ENCODE data around the gene FBN1.
A peak's percentile ranks its signal among the peaks of the same experiment; 100 is the strongest.

The FBN1 gene

GRCh38 chr15:48617619-48618018 is 27.9 kb downstream of the FBN1 start:
- Histone ChIP-seq H3K27me3 (ENCODE audit: control insufficient read depth, insufficient read depth, low read length) (no peaks in the 10 kb centered on the region), H3K9me3 (replicated peaks; ENCODE audit: low read length) (no peaks in the 10 kb centered on the region), H3K4me1 (ENCODE audit: control insufficient read depth, insufficient read depth, low read length) (peaks cover 20% of the 10 kb centered on the region), H3K4me2 (ENCODE audit: low read length) (peak overlapping the region; percentile 8), H3K36me3 (ENCODE audit: insufficient read depth, low read length) (peaks cover 38% of the 10 kb centered on the region), H3K4me3 (ENCODE audit: low read length) (no peak overlapping the region), H3K9ac (ENCODE audit: low read depth, low read length) (no peak overlapping the region)

GRCh38 chr15:48616216-48616615 is 29.3 kb downstream of the FBN1 start:
- Histone ChIP-seq H3K27me3 (ENCODE audit: control insufficient read depth, insufficient read depth, low read length) (no peaks in the 10 kb centered on the region), H3K9ac (ENCODE audit: low read depth, low read length) (no peak overlapping the region), H3K9me3 (replicated peaks; ENCODE audit: low read length) (no peaks in the 10 kb centered on the region)

GRCh38 chr15:48614051-48614450 is 31.5 kb downstream of the FBN1 start:
- H3K36me3 ChIP-seq (ENCODE audit: insufficient read depth, low read length): peaks cover 56% of the 10 kb centered on the region
- no peaks in the 10 kb centered on the region for H3K9me3 ChIP-seq (replicated peaks; ENCODE audit: low read length)
- no peak overlapping the region for H3K4me3 ChIP-seq (ENCODE audit: low read length)
- no peaks in the 10 kb centered on the region for H3K27me3 ChIP-seq (ENCODE audit: control insufficient read depth, insufficient read depth, low read length)
- no peak overlapping the region for H3K9ac ChIP-seq (ENCODE audit: low read depth, low read length)
- H3K4me1 ChIP-seq (ENCODE audit: control insufficient read depth, insufficient read depth, low read length): peaks cover 16% of the 10 kb centered on the region
- H3K4me2 ChIP-seq (ENCODE audit: low read length): no peak overlapping the region

More at GRCh38 chr15:48616216-48616615, 29.3 kb downstream of the FBN1 start:
- peaks cover 20% of the 10 kb centered on the region for H3K4me1 ChIP-seq (ENCODE audit: control insufficient read depth, insufficient read depth, low read length)
- H3K4me2 ChIP-seq (ENCODE audit: low read length): no peak overlapping the region
- H3K4me3 ChIP-seq (ENCODE audit: low read length): no peak overlapping the region
- peaks cover 48% of the 10 kb centered on the region for H3K36me3 ChIP-seq (ENCODE audit: insufficient read depth, low read length)

GRCh38 chr15:48609486-48609885 is 36.0 kb downstream of the FBN1 start:
- no peaks in the 10 kb centered on the region for H3K9me3 ChIP-seq (replicated peaks; ENCODE audit: low read length)
- H3K36me3 ChIP-seq (ENCODE audit: insufficient read depth, low read length): peaks cover 79% of the 10 kb centered on the region
- no peak overlapping the region for H3K4me3 ChIP-seq (ENCODE audit: low read length)
- no peak overlapping the region for H3K4me2 ChIP-seq (ENCODE audit: low read length)
- no peaks in the 10 kb centered on the region for H3K27me3 ChIP-seq (ENCODE audit: control insufficient read depth, insufficient read depth, low read length)
- H3K4me1 ChIP-seq (ENCODE audit: control insufficient read depth, insufficient read depth, low read length): peaks cover 4% of the 10 kb centered on the region
- no peak overlapping the region for H3K9ac ChIP-seq (ENCODE audit: low read depth, low read length)

- Histone ChIP-seq H3K9ac (ENCODE audit: low read depth, low read length) (no peak overlapping the region), H3K9me3 (replicated peaks; ENCODE audit: low read length) (no peaks in the 10 kb centered on the region), H3K4me1 (ENCODE audit: control insufficient read depth, insufficient read depth, low read length) (peaks cover 20% of the 10 kb centered on the region), H3K27me3 (ENCODE audit: control insufficient read depth, insufficient read depth, low read length) (no peaks in the 10 kb centered on the region), H3K4me2 (ENCODE audit: low read length) (no peak overlapping the region), H3K4me3 (ENCODE audit: low read length) (no peak overlapping the region), H3K36me3 (ENCODE audit: insufficient read depth, low read length) (peaks cover 85% of the 10 kb centered on the region)
These were observed 37.7 kb downstream of the FBN1 start for GRCh38 chr15:48607846-48608245.

GRCh38 chr15:48604567-48604966 is 40.9 kb downstream of the FBN1 start:
- Histone ChIP-seq H3K4me2 (ENCODE audit: low read length) (no peak overlapping the region), H3K4me3 (ENCODE audit: low read length) (no peak overlapping the region), H3K9me3 (replicated peaks; ENCODE audit: low read length) (no peaks in the 10 kb centered on the region), H3K36me3 (ENCODE audit: insufficient read depth, low read length) (peaks cover 83% of the 10 kb centered on the region), H3K4me1 (ENCODE audit: control insufficient read depth, insufficient read depth, low read length) (peaks cover 32% of the 10 kb centered on the region), H3K27me3 (ENCODE audit: control insufficient read depth, insufficient read depth, low read length) (no peaks in the 10 kb centered on the region), H3K9ac (ENCODE audit: low read depth, low read length) (no peak overlapping the region)

GRCh38 chr15:48603922-48604321 is 41.6 kb downstream of the FBN1 start:
- Histone ChIP-seq H3K36me3 (ENCODE audit: insufficient read depth, low read length) (peaks cover 83% of the 10 kb centered on the region), H3K4me3 (ENCODE audit: low read length) (no peak overlapping the region), H3K9me3 (replicated peaks; ENCODE audit: low read length) (no peaks in the 10 kb centered on the region), H3K4me1 (ENCODE audit: control insufficient read depth, insufficient read depth, low read length) (peaks cover 32% of the 10 kb centered on the region), H3K27me3 (ENCODE audit: control insufficient read depth, insufficient read depth, low read length) (no peaks in the 10 kb centered on the region), H3K9ac (ENCODE audit: low read depth, low read length) (no peak overlapping the region), H3K4me2 (ENCODE audit: low read length) (no peak overlapping the region)

- H3K4me2 ChIP-seq (ENCODE audit: low read length): peak overlapping the region; percentile 33
- H3K9ac ChIP-seq (ENCODE audit: low read depth, low read length): peak overlapping the region; percentile 37
- H3K36me3 ChIP-seq (ENCODE audit: insufficient read depth, low read length): peaks cover 83% of the 10 kb centered on the region
- no peaks in the 10 kb centered on the region for H3K9me3 ChIP-seq (replicated peaks; ENCODE audit: low read length)
- H3K4me3 ChIP-seq (ENCODE audit: low read length): no peak overlapping the region
- H3K4me1 ChIP-seq (ENCODE audit: control insufficient read depth, insufficient read depth, low read length): peaks cover 32% of the 10 kb centered on the region
- H3K27me3 ChIP-seq (ENCODE audit: control insufficient read depth, insufficient read depth, low read length): no peaks in the 10 kb centered on the region
These were observed 42.4 kb downstream of the FBN1 start for GRCh38 chr15:48603123-48603500.

- peak overlapping the region; percentile 33 for H3K4me2 ChIP-seq (ENCODE audit: low read length)
- H3K9me3 ChIP-seq (replicated peaks; ENCODE audit: low read length): no peaks in the 10 kb centered on the region
- H3K27me3 ChIP-seq (ENCODE audit: control insufficient read depth, insufficient read depth, low read length): no peaks in the 10 kb centered on the region
- H3K4me3 ChIP-seq (ENCODE audit: low read length): no peak overlapping the region
- H3K9ac ChIP-seq (ENCODE audit: low read depth, low read length): peak overlapping the region; percentile 37
- peaks cover 83% of the 10 kb centered on the region for H3K36me3 ChIP-seq (ENCODE audit: insufficient read depth, low read length)
- peaks cover 32% of the 10 kb centered on the region for H3K4me1 ChIP-seq (ENCODE audit: control insufficient read depth, insufficient read depth, low read length)
These were observed 43.0 kb downstream of the FBN1 start for GRCh38 chr15:48602358-48603122.

- Histone ChIP-seq H3K36me3 (ENCODE audit: insufficient read depth, low read length) (peaks cover 85% of the 10 kb centered on the region), H3K4me1 (ENCODE audit: control insufficient read depth, insufficient read depth, low read length) (peaks cover 32% of the 10 kb centered on the region), H3K4me2 (ENCODE audit: low read length) (no peak overlapping the region), H3K27me3 (ENCODE audit: control insufficient read depth, insufficient read depth, low read length) (no peaks in the 10 kb centered on the region), H3K4me3 (ENCODE audit: low read length) (no peak overlapping the region), H3K9me3 (replicated peaks; ENCODE audit: low read length) (no peaks in the 10 kb centered on the region), H3K9ac (ENCODE audit: low read depth, low read length) (no peak overlapping the region)
These were observed 44.4 kb downstream of the FBN1 start for GRCh38 chr15:48601095-48601494.

- Histone ChIP-seq H3K4me1 (ENCODE audit: control insufficient read depth, insufficient read depth, low read length) (peaks cover 15% of the 10 kb centered on the region), H3K9ac (ENCODE audit: low read depth, low read length) (no peak overlapping the region), H3K27me3 (ENCODE audit: control insufficient read depth, insufficient read depth, low read length) (no peaks in the 10 kb centered on the region), H3K4me3 (ENCODE audit: low read length) (no peak overlapping the region), H3K4me2 (ENCODE audit: low read length) (no peak overlapping the region), H3K9me3 (replicated peaks; ENCODE audit: low read length) (no peaks in the 10 kb centered on the region), H3K36me3 (ENCODE audit: insufficient read depth, low read length) (peaks cover 92% of the 10 kb centered on the region)
These were observed 48.7 kb downstream of the FBN1 start for GRCh38 chr15:48596841-48597240.

GRCh38 chr15:48596415-48596814 is 49.1 kb downstream of the FBN1 start:
- no peaks in the 10 kb centered on the region for H3K9me3 ChIP-seq (replicated peaks; ENCODE audit: low read length)
- H3K4me3 ChIP-seq (ENCODE audit: low read length): no peak overlapping the region
- H3K4me1 ChIP-seq (ENCODE audit: control insufficient read depth, insufficient read depth, low read length): peaks cover 17% of the 10 kb centered on the region
- H3K27me3 ChIP-seq (ENCODE audit: control insufficient read depth, insufficient read depth, low read length): no peaks in the 10 kb centered on the region
- no peak overlapping the region for H3K4me2 ChIP-seq (ENCODE audit: low read length)
- peaks cover 92% of the 10 kb centered on the region for H3K36me3 ChIP-seq (ENCODE audit: insufficient read depth, low read length)
- no peak overlapping the region for H3K9ac ChIP-seq (ENCODE audit: low read depth, low read length)
